Right forelimb (tissue), 1 donor: ENCODE data around the gene CNTNAP5.

Experiments used
- DNase-seq: peaks from one replicate; pipeline ENCODE4 v3.0.0-alpha.2; 2018

CNTNAP5 gene

DNA sequence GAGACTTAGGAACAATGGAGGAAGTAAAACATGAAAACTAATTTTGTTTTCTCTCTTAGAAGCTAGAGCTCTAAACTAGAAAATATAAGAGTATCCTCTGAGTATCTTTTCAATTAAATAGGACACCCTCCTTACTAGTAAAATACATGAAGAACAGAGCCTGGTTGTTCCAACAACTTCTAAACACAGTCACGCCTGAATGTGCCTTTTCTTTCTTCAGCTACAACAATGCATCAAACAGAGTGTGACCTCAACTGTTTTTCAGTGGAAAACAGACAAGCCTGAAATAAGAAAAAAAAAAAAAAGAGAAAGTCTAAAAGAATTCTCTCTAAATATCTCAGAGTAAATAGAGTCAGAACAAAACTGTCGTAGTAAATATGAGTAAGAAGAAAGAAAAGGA, 928.8 kb downstream of the CNTNAP5 start:
- no peak for DNase-seq

DNA sequence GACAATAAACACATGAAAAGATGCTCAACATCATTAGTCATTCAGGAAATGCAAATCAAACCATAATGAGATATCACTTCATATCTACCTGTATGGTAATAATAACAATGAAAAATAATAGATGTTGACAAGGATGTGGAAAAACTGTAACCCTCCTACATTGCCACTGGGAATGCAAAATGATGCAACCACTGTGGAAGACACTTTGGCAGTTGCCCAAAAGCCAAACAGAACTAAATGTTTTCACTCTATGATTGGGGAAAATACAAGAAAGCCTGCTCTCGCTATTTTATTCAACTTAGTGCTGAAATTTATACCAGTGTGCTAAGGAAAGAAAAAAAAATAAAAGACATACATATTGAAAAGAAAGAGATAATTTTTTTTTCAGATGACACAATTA, 934.5 kb downstream of the CNTNAP5 start:
- DNase-seq: no peak

DNA sequence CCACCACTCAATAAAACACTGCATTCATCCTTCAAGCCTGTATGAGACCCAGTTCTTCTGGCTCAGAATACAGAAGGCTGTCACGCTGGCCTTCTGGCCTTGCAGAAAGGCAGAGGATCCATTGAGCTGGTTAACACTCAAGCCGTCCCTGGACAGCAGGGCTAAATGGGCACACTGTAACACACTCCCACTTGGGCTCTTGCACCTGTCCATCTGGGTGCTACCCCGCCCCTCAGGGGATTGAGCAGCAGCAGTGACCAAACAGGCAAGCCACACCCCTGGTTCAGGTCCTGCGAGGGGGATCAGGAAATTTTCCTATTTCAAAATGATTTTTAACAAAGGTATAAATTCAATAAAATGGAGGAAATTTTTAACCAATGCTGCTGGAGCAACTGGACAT, 936.0 kb downstream of the CNTNAP5 start:
- no peak for DNase-seq
